HCT116 (cell line): Measurements from ENCODE around the gene PAX2. TPM values are rescaled to one million over a fixed set of nuclear protein-coding genes. Genes with fewer than 3 reads are reported as not detected.

Experiments used
- ATAC-seq: fragments of 200-7000 bp; cut with Tn5 transposase; 2 replicates; pipeline ENCODE4 v1.9.1; 2020; ENCODE audit warnings: mild to moderate bottlenecking, moderate library complexity
- BruUV-seq: library from RNA; stranded (reverse); fragments of 400-500 nt; replicated peaks from 2 replicates; lab custom pipeline; 2021; lab: Mats Ljungman, UMichigan
- CTCF ChIA-PET: fragments of 300-600 bp; sonication (Branson Sonifier 250); formaldehyde crosslinking; loops from one replicate; lab custom pipeline; 2021; ENCODE audit warnings: antibody characterized with exemption; lab: Charles Lee
- POLR2A ChIA-PET: fragments of 300-600, 350-600 bp; sonication (Branson Sonifier 250); formaldehyde crosslinking; loops from one replicate; lab custom pipeline; 2021; ENCODE audit warnings: antibody characterized with exemption; lab: Charles Lee
- RAD21 ChIA-PET, 2 experiments: fragments of 300-600 bp; sonication (Branson Sonifier 250); formaldehyde crosslinking; loops; one replicate each; lab custom pipeline; 2023; ENCODE audit warnings: low total read pairs in 2 of 2; ENCODE audit not compliant: uncharacterized antibody in 2 of 2, unreplicated experiment in 2 of 2, low non-redundant PET in 1 of 2; lab: Charles Lee
- DNase-seq: peaks from one replicate; pipeline ENCODE4 v3.0.0-alpha.2; 2010; ENCODE audit warnings: low read depth, low spot score
- H2AFZ ChIP-seq: fragments of 200-600 bp; shearing (Covaris generic), sonication (generic); 2 replicates; pipeline ENCODE4 v1.6.1; 2017; ENCODE audit warnings: low read depth, mixed run types, mixed read lengths, antibody characterized with exemption, low read length; ENCODE audit not compliant: poor library complexity, severe bottlenecking
- H3K27ac ChIP-seq: 2 replicates; pipeline ENCODE4 v1.5.1; 2012; ENCODE audit warnings: low read depth, low read length
- H3K27me3 ChIP-seq: fragments of 200-600 bp; sonication (generic); 2 replicates; pipeline ENCODE4 v1.6.1; 2016; ENCODE audit warnings: mixed run types, low read length, mixed read lengths; ENCODE audit not compliant: insufficient read depth
- H3K36me3 ChIP-seq, 2 experiments: fragments of 200-500 bp in 1 of 2; fragments of 200-600 bp in 1 of 2; sonication (Bioruptor generic) in 1 of 2; sonication (generic) in 1 of 2; 2 replicates each; pipeline versions ENCODE4 v1.5.1 to v1.6.1; 2014 to 2016; ENCODE audit warnings: low read length in 2 of 2, inconsistent platforms in 1 of 2, mixed read lengths in 1 of 2, mixed run types in 1 of 2; ENCODE audit not compliant: insufficient read depth in 2 of 2, control insufficient read depth in 1 of 2
- H3K4me1 ChIP-seq, 2 experiments: fragments of 200-600 bp in 1 of 2; sonication (generic) in 1 of 2; 2 replicates each; pipeline versions ENCODE4 v1.5.1 to v1.6.1; 2012 to 2017; ENCODE audit warnings: low read length in 2 of 2, inconsistent platforms in 1 of 2, mild to moderate bottlenecking in 1 of 2, mixed read lengths in 1 of 2, mixed run types in 1 of 2, moderate library complexity in 1 of 2; ENCODE audit not compliant: insufficient read depth in 2 of 2, control insufficient read depth in 1 of 2
- H3K4me2 ChIP-seq: fragments of 200-600 bp; sonication (generic); 2 replicates; pipeline ENCODE4 v1.6.1; 2017; ENCODE audit warnings: mixed run types, low read length, mixed read lengths
- H3K4me3 ChIP-seq, 2 experiments: fragments of 200-600 bp in 1 of 2; sonication (generic) in 1 of 2; replicated peaks in 1 of 2; 2 replicates each; pipeline ENCODE4 v1.5.1; 2011 to 2016; ENCODE audit warnings: low read length in 2 of 2, control low read depth in 1 of 2, low read depth in 1 of 2, mild to moderate bottlenecking in 1 of 2, mixed read lengths in 1 of 2, mixed run types in 1 of 2
- H3K79me2 ChIP-seq: fragments of 200-600 bp; sonication (generic); 2 replicates; pipeline ENCODE4 v1.6.1; 2017; ENCODE audit warnings: mild to moderate bottlenecking, mixed run types, low read length, moderate library complexity, mixed read lengths; ENCODE audit not compliant: insufficient read depth
- H3K9ac ChIP-seq: fragments of 200-600 bp; sonication (generic); 2 replicates; pipeline ENCODE4 v1.6.1; 2016; ENCODE audit warnings: low read length, mixed read lengths
- H3K9me2 ChIP-seq: fragments of 200-600 bp; sonication (generic), shearing (Covaris generic); 2 replicates; pipeline ENCODE4 v1.6.1; 2017; ENCODE audit warnings: mixed run types, mild to moderate bottlenecking, moderate library complexity; ENCODE audit not compliant: insufficient read depth
- H3K9me3 ChIP-seq, 2 experiments: fragments of 200-500 bp in 1 of 2; fragments of 200-600 bp in 1 of 2; sonication (Bioruptor generic) in 1 of 2; sonication (generic) in 1 of 2; 2 replicates each; pipeline ENCODE4 v1.6.1; 2014 to 2017; ENCODE audit warnings: low read length in 2 of 2, mixed read lengths in 2 of 2, inconsistent platforms in 1 of 2, low read depth in 1 of 2, mild to moderate bottlenecking in 1 of 2, mixed run types in 1 of 2, moderate library complexity in 1 of 2; ENCODE audit not compliant: control insufficient read depth in 1 of 2, insufficient read depth in 1 of 2
- H4K20me1 ChIP-seq: fragments of 200-600 bp; sonication (generic), shearing (Covaris generic); 2 replicates; pipeline ENCODE4 v1.6.1; 2017; ENCODE audit warnings: mixed run types, mild to moderate bottlenecking, moderate library complexity; ENCODE audit not compliant: insufficient read depth
- ATF3 ChIP-seq: IDR thresholded peaks from 2 replicates; pipeline ENCODE4 v1.6.1; 2012
- POLR2A ChIP-seq: IDR thresholded peaks from 2 replicates; pipeline ENCODE4 v1.7.0; 2011; ENCODE audit warnings: borderline replicate concordance; ENCODE audit not compliant: insufficient read depth, insufficient read length; ENCODE audit errors: extremely low read depth
- RAD21 ChIP-seq: IDR thresholded peaks from 2 replicates; pipeline ENCODE4 v1.6.1; 2012; ENCODE audit warnings: low read depth, mild to moderate bottlenecking
- YY1 ChIP-seq: IDR thresholded peaks from 2 replicates; pipeline ENCODE4 v1.6.1; 2011; ENCODE audit warnings: low read length, low read depth, moderate library complexity, mild to moderate bottlenecking; ENCODE audit not compliant: insufficient replicate concordance; ENCODE audit errors: extremely low read depth
- ZNF274 ChIP-seq: fragments of 200-500 bp; sonication (Bioruptor generic); IDR thresholded peaks from 2 replicates; pipeline ENCODE4 v1.6.1; 2014; ENCODE audit warnings: mild to moderate bottlenecking, low read depth, low read length, inconsistent platforms
- intact Hi-C: fragments of 100-400 bp; cut with micrococcal nuclease; formaldehyde crosslinking; loops from 2 replicates; pipeline ENCODE4 v1.10.0; 2022
- total RNA-seq: library from RNA; stranded (reverse); gene quantifications from one replicate; pipeline ENCODE4 v1.2.1, GENCODE V29; 2021; ENCODE audit not compliant: unreplicated experiment
- TF ChIP-seq, protein P1 (sequence below), 3 experiments: fragments of 200-600 bp in 1 of 3; sonication (generic) in 1 of 3; IDR thresholded peaks in 2 of 3; conservative IDR thresholded peaks in 1 of 3; 2 replicates each; pipeline ENCODE4 v1.5.1; 2012 to 2017; ENCODE audit warnings: low read depth in 2 of 3, low read length in 2 of 3, antibody characterized with exemption in 1 of 3, borderline replicate concordance in 1 of 3, control low read depth in 1 of 3, mild to moderate bottlenecking in 1 of 3, mixed read lengths in 1 of 3, mixed run types in 1 of 3, moderate library complexity in 1 of 3; ENCODE audit not compliant: insufficient read depth in 1 of 3

PAX2 gene
- total RNA-seq, 1 experiment from 2014 or later: 5.0 TPM

DNA sequence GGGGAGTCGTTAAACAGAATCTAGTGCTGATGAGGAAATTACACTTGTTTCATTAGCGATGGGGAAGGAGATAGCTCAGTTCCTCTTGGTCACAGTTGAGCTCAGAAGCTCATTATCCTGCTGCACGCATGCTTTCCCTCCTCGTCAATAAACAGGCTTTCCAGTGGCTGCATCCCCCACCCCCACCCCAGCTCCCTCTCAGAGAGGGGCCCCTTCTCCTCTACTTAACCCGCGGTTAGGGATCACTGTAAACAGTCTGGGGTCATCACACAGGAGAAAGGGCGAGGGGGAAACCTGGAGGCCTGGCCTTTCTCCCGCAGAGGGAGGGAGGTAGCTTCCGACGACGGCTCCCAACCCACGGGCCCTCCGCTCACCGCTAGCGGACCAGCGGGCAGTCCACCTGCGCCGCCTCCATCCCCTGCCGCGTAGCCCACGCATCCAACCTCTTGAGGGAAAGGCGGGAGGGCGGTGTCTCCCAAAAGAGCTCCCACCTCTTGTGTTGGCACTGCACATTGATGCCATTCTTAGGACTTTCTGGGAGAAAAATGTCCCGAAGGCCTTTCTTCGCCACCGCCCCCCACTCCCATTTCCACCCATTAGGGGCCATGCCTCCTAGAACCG lies 80.8 kb downstream of the PAX2 start:
- ChIA-PET RAD21 (no interaction called here), CTCF (no interaction called here), POLR2A (interaction anchor here (0.8 kb wide), 1 partner anchor 15 kb away, joined by 4 read pairs; no protein-coding TSS in a partner anchor)
- DNase-seq: no peak
- Histone ChIP-seq H3K4me2 (peak overlapping the region; percentile 96), H3K9me2 (no peaks in the 10 kb centered on the region), H3K27ac (peak overlapping the region; percentile 54; the same call in 1 of the 2 replicates), H3K4me1 (peaks cover 12 to 30% of the 10 kb centered on the region in 2 experiments; a peak in 3 of 4 replicates), H3K27me3 (peaks cover 23% of the 10 kb centered on the region), H2AFZ (peak overlapping the region; percentile 24), H3K36me3 (no peaks in the 10 kb centered on the region), H3K9me3 (no peaks in the 10 kb centered on the region), H3K9ac (peak overlapping the region; percentile 63), H3K4me3 (peak overlapping the region; percentile 51 to 70), H3K79me2 (no peaks in the 10 kb centered on the region), H4K20me1 (no peaks in the 10 kb centered on the region)
- TF ChIP-seq ATF3: no peak
- TF ChIP-seq, protein P1, sequence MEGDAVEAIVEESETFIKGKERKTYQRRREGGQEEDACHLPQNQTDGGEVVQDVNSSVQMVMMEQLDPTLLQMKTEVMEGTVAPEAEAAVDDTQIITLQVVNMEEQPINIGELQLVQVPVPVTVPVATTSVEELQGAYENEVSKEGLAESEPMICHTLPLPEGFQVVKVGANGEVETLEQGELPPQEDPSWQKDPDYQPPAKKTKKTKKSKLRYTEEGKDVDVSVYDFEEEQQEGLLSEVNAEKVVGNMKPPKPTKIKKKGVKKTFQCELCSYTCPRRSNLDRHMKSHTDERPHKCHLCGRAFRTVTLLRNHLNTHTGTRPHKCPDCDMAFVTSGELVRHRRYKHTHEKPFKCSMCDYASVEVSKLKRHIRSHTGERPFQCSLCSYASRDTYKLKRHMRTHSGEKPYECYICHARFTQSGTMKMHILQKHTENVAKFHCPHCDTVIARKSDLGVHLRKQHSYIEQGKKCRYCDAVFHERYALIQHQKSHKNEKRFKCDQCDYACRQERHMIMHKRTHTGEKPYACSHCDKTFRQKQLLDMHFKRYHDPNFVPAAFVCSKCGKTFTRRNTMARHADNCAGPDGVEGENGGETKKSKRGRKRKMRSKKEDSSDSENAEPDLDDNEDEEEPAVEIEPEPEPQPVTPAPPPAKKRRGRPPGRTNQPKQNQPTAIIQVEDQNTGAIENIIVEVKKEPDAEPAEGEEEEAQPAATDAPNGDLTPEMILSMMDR (IDR thresholded peaks at IDR 0.05 in 2 of 3, conservative IDR thresholded peaks at IDR 0.05 in 1 of 3; ENCODE audit: borderline replicate concordance in 1 of 3, insufficient read depth in 1 of 3, low read depth in 2 of 3, low read length in 2 of 3): no peak
- TF ChIP-seq POLR2A: no peak
- no peak for ATAC-seq
- BruUV-seq: no TSS peak
- intact Hi-C loops: loop anchor here (5.0 kb wide), 1 partner anchor 84 kb away; no protein-coding TSS in a partner anchor

GRCh38 chr10:100826661-100826982 lies 81.2 kb downstream of the PAX2 start:
- Histone ChIP-seq H3K9me2 (no peaks in the 10 kb centered on the region), H3K27ac (peak overlapping the region; percentile 54), H2AFZ (peak overlapping the region; percentile 24), H3K4me1 (peaks cover 12 to 30% of the 10 kb centered on the region in 2 experiments; a peak in 3 of 4 replicates), H3K9me3 (no peaks in the 10 kb centered on the region), H3K27me3 (peaks cover 18% of the 10 kb centered on the region), H4K20me1 (no peaks in the 10 kb centered on the region), H3K4me3 (peak overlapping the region; percentile 51 to 70), H3K9ac (peak overlapping the region; percentile 63), H3K79me2 (no peaks in the 10 kb centered on the region), H3K4me2 (peak overlapping the region; percentile 96), H3K36me3 (no peaks in the 10 kb centered on the region)
- no peak for DNase-seq
- TF ChIP-seq ZNF274: no peak
- peak; percentile 12 for TF ChIP-seq YY1
- no peak for TF ChIP-seq RAD21
- BruUV-seq: no TSS peak
- POLR2A ChIA-PET: no interaction called here
- intact Hi-C loops: loop anchor here (5.0 kb wide), 1 partner anchor 84 kb away; no protein-coding TSS in a partner anchor
- ATAC-seq: peak; percentile 39
- RAD21 ChIA-PET: no interaction called here
- CTCF ChIA-PET: no interaction called here
